IMR-90 (cell line): Measurements from ENCODE around the gene TRIM25. TPM values are rescaled to one million over a fixed set of nuclear protein-coding genes. Genes with fewer than 3 reads are reported as not detected.

Experiments
- ATAC-seq: fragments of 200-7000 bp; cut with Tn5 transposase; 2 replicates; pipeline ENCODE4 v1.9.1; 2020; ENCODE audit warnings: low read depth, mild to moderate bottlenecking, moderate library complexity
- BruUV-seq: library from RNA; stranded (reverse); fragments of 400-500 nt; replicated peaks from 2 replicates; lab custom pipeline; 2021; lab: Mats Ljungman, UMichigan
- CTCF ChIA-PET: fragments of 300-600 bp; formaldehyde crosslinking; extraction: SDS; loops from one replicate; lab custom pipeline; 2021; ENCODE audit warnings: antibody characterized with exemption; lab: Yijun Ruan, JAX
- POLR2A ChIA-PET: fragments of 300-600 bp; sonication (Branson Sonifier 250); formaldehyde crosslinking; loops from one replicate; lab custom pipeline; 2022; ENCODE audit warnings: antibody characterized with exemption; ENCODE audit not compliant: unreplicated experiment; lab: Charles Lee
- DNase-seq: peaks from one replicate; pipeline ENCODE4 v3.0.0; 2013
- H2AFZ ChIP-seq: replicated peaks from 2 replicates; pipeline ENCODE3; 2013; ENCODE audit warnings: low read length, mild to moderate bottlenecking; ENCODE audit not compliant: poor library complexity
- H2AK5ac ChIP-seq: 2 replicates; pipeline ENCODE4 v1.6.1; 2013; ENCODE audit warnings: low read depth, low read length, inconsistent platforms
- H2AK9ac ChIP-seq: replicated peaks from 2 replicates; pipeline ENCODE3; 2013; ENCODE audit warnings: mild to moderate bottlenecking, low read depth, low read length, moderate library complexity; ENCODE audit not compliant: poor library complexity
- H2BK120ac ChIP-seq: 2 replicates; pipeline ENCODE4 v1.6.1; 2013; ENCODE audit warnings: low read depth, low read length, inconsistent platforms
- H2BK15ac ChIP-seq: 3 replicates; pipeline ENCODE4 v1.6.1; 2013; ENCODE audit warnings: low read depth, low read length, inconsistent platforms
- H2BK20ac ChIP-seq: 2 replicates; pipeline ENCODE4 v1.6.1; 2013; ENCODE audit warnings: low read depth, mild to moderate bottlenecking, inconsistent platforms, low read length, moderate library complexity
- H2BK5ac ChIP-seq: 2 replicates; pipeline ENCODE4 v1.6.1; 2013; ENCODE audit warnings: mild to moderate bottlenecking, low read depth, low read length, inconsistent platforms; ENCODE audit not compliant: poor library complexity, severe bottlenecking
- H3K14ac ChIP-seq: replicated peaks from 2 replicates; pipeline ENCODE4 v1.6.1; 2013; ENCODE audit warnings: low read depth, low read length, inconsistent platforms
- H3K18ac ChIP-seq: 2 replicates; pipeline ENCODE4 v1.6.1; 2013; ENCODE audit warnings: low read depth, low read length, control low read depth
- H3K23ac ChIP-seq: 2 replicates; pipeline ENCODE4 v1.6.1; 2013; ENCODE audit warnings: low read depth, low read length, inconsistent platforms
- H3K27ac ChIP-seq: 2 replicates; pipeline ENCODE4 v1.5.1; 2013; ENCODE audit warnings: mild to moderate bottlenecking, control low read depth, low read length; ENCODE audit not compliant: insufficient read depth
- H3K27me3 ChIP-seq: 2 replicates; pipeline ENCODE4 v1.6.1; 2013; ENCODE audit warnings: low read length; ENCODE audit not compliant: control insufficient read depth, insufficient read depth
- H3K36me3 ChIP-seq: 2 replicates; pipeline ENCODE4 v1.6.1; 2013; ENCODE audit warnings: low read length, mixed read lengths; ENCODE audit not compliant: control insufficient read depth, insufficient read depth
- H3K4ac ChIP-seq: 2 replicates; pipeline ENCODE4 v1.6.1; 2013; ENCODE audit warnings: low read depth, low read length, inconsistent platforms
- H3K4me1 ChIP-seq: 2 replicates; pipeline ENCODE4 v1.6.1; 2013; ENCODE audit warnings: low read length, mixed read lengths; ENCODE audit not compliant: control insufficient read depth, insufficient read depth
- H3K4me2 ChIP-seq: 2 replicates; pipeline ENCODE4 v1.6.1; 2013; ENCODE audit warnings: low read depth, mild to moderate bottlenecking, control low read depth, low read length, moderate library complexity
- H3K4me3 ChIP-seq: 2 replicates; pipeline ENCODE4 v1.5.1; 2013; ENCODE audit warnings: low read depth, mild to moderate bottlenecking, control low read depth, low read length, moderate library complexity; ENCODE audit not compliant: insufficient read depth
- H3K56ac ChIP-seq: 2 replicates; pipeline ENCODE4 v1.6.1; 2013; ENCODE audit warnings: low read length, inconsistent platforms; ENCODE audit not compliant: insufficient read depth; ENCODE audit errors: extremely low read depth
- H3K79me1 ChIP-seq, 2 experiments: 2 replicates each; pipeline ENCODE4 v1.6.1; 2013; ENCODE audit warnings: low read length in 2 of 2, inconsistent platforms in 1 of 2, low read depth in 1 of 2
- H3K9ac ChIP-seq: 2 replicates; pipeline ENCODE4 v1.6.1; 2013; ENCODE audit warnings: low read depth, low read length, control low read depth
- H3K9me1 ChIP-seq: 2 replicates; pipeline ENCODE4 v1.6.1; 2013; ENCODE audit warnings: low read length, inconsistent platforms; ENCODE audit not compliant: insufficient read depth
- H3K9me3 ChIP-seq: 2 replicates; pipeline ENCODE4 v1.6.1; 2013; ENCODE audit warnings: low read length; ENCODE audit not compliant: control insufficient read depth, insufficient read depth
- H4K20me1 ChIP-seq: 2 replicates; pipeline ENCODE4 v1.6.1; 2013; ENCODE audit warnings: low read length, inconsistent platforms; ENCODE audit not compliant: insufficient read depth
- H4K5ac ChIP-seq: 2 replicates; pipeline ENCODE4 v1.6.1; 2013; ENCODE audit warnings: mild to moderate bottlenecking, low read depth, low read length, control low read depth
- H4K8ac ChIP-seq, 2 experiments: 2 replicates each; pipeline ENCODE4 v1.6.1; 2013; ENCODE audit warnings: low read depth in 2 of 2, low read length in 2 of 2, control low read depth in 1 of 2, inconsistent platforms in 1 of 2
- H4K91ac ChIP-seq: 2 replicates; pipeline ENCODE4 v1.6.1; 2013; ENCODE audit warnings: low read depth, low read length, inconsistent platforms; ENCODE audit not compliant: insufficient read depth
- BHLHE40 ChIP-seq: fragments of 150-350 bp; IDR thresholded peaks from 2 replicates; pipeline ENCODE4 v1.6.1; 2016; ENCODE audit warnings: mild to moderate bottlenecking, low read depth, low read length
- CHD1 ChIP-seq: IDR thresholded peaks from 2 replicates; pipeline ENCODE4 v1.6.1; 2012; ENCODE audit warnings: low read depth, low read length, improper control_type of control experiment
- FOS ChIP-seq: fragments of 150-350 bp; IDR thresholded peaks from 2 replicates; pipeline ENCODE4 v1.6.1; 2016; ENCODE audit warnings: low read depth, low read length
- MAFK ChIP-seq: IDR thresholded peaks from 2 replicates; pipeline ENCODE4 v1.6.1; 2012; ENCODE audit warnings: low read depth, low read length, improper control_type of control experiment
- MAZ ChIP-seq: IDR thresholded peaks from 2 replicates; pipeline ENCODE4 v1.6.1; 2012; ENCODE audit warnings: low read depth, mild to moderate bottlenecking, low read length, improper control_type of control experiment, moderate library complexity, borderline replicate concordance
- MXI1 ChIP-seq: IDR thresholded peaks from 2 replicates; pipeline ENCODE4 v1.6.1; 2012; ENCODE audit warnings: low read depth, mild to moderate bottlenecking, low read length, moderate library complexity, borderline replicate concordance
- NFE2L2 ChIP-seq: fragments of 150-350 bp; IDR thresholded peaks from 2 replicates; pipeline ENCODE4 v1.6.1; 2016; ENCODE audit warnings: low read depth, mild to moderate bottlenecking, low read length
- POLR2A ChIP-seq: IDR thresholded peaks from 2 replicates; pipeline ENCODE4 v1.6.1; 2012; ENCODE audit warnings: mild to moderate bottlenecking, low read depth, low read length
- RAD21 ChIP-seq: IDR thresholded peaks from 2 replicates; pipeline ENCODE4 v1.6.1; 2012; ENCODE audit warnings: low read length, improper control_type of control experiment
- RCOR1 ChIP-seq: IDR thresholded peaks from 2 replicates; pipeline ENCODE4 v1.6.1; 2012; ENCODE audit warnings: mild to moderate bottlenecking, low read length, improper control_type of control experiment; ENCODE audit not compliant: insufficient replicate concordance
- RFX5 ChIP-seq: IDR thresholded peaks from 2 replicates; pipeline ENCODE4 v1.8.0; 2012; ENCODE audit warnings: low read depth, mild to moderate bottlenecking, low read length, moderate library complexity
- SMC3 ChIP-seq: fragments of 150-350 bp; IDR thresholded peaks from 2 replicates; pipeline ENCODE4 v1.6.1; 2016; ENCODE audit warnings: low read depth, mild to moderate bottlenecking, antibody characterized with exemption, low read length, moderate library complexity
- WGBS, 2 experiments: methylation state at CpG; one replicate each; pipeline versions ENCODE4 v1.1.5 to v1.1.7; 2013; ENCODE audit warnings: missing lambda C conversion rate in 2 of 2; ENCODE audit not compliant: insufficient read length in 1 of 2; ENCODE audit errors: extremely low coverage in 2 of 2; 5-methylcytosine and 5-hydroxymethylcytosine counted together
- dilution Hi-C: fragments of 300-500 bp; cut with HindIII; formaldehyde crosslinking; loops from one replicate; pipeline ENCODE4 v1.14.3; 2018; ENCODE audit warnings: low sequenced_read_pairs; ENCODE audit not compliant: unreplicated experiment
- in situ Hi-C: fragments of 300-500 bp; cut with MboI; formaldehyde crosslinking; loops from 3 replicates; pipeline ENCODE4 v1.14.3; 2019; ENCODE audit warnings: low sequenced_read_pairs, inconsistent platforms, mixed read lengths
- intact Hi-C: fragments of 100-400 bp; cut with micrococcal nuclease; formaldehyde crosslinking; loops from 2 replicates; pipeline ENCODE4 v1.10.0; 2022
- polyA plus RNA-seq, 3 experiments: library from polyadenylated mRNA; depleted of rRNA; stranded (reverse); fragments of >200 nt; gene quantifications; 2 replicates each; pipeline ENCODE4 v1.2.3, GENCODE V29; 2012; ENCODE audit warnings: low replicate concordance in 1 of 3
- total RNA-seq: library from RNA; depleted of rRNA; stranded (reverse); fragments of >200 nt; gene quantifications from 2 replicates; pipeline ENCODE4 v1.2.3, GENCODE V29; 2012
- TF ChIP-seq, protein P1 (sequence below): fragments of 150-350 bp; IDR thresholded peaks from 2 replicates; pipeline ENCODE4 v1.6.1; 2017; ENCODE audit warnings: mild to moderate bottlenecking, antibody characterized with exemption, low read length, low read depth
- TF ChIP-seq, protein P2 (sequence below): conservative IDR thresholded peaks from 2 replicates; pipeline ENCODE4 v1.5.1; 2012; ENCODE audit warnings: mild to moderate bottlenecking, low read depth, low read length, improper control_type of control experiment
- TF ChIP-seq, protein P3 (sequence below): fragments of 150-350 bp; IDR thresholded peaks from 2 replicates; pipeline ENCODE4 v1.6.1; 2016; ENCODE audit warnings: low read depth, mild to moderate bottlenecking, low read length, moderate library complexity, borderline replicate concordance

The TRIM25 gene
- total and polyA plus RNA-seq, 2 of the 4 experiments (the other 2 are of a cell fraction), result 25.5 to 27.5 TPM

DNA sequence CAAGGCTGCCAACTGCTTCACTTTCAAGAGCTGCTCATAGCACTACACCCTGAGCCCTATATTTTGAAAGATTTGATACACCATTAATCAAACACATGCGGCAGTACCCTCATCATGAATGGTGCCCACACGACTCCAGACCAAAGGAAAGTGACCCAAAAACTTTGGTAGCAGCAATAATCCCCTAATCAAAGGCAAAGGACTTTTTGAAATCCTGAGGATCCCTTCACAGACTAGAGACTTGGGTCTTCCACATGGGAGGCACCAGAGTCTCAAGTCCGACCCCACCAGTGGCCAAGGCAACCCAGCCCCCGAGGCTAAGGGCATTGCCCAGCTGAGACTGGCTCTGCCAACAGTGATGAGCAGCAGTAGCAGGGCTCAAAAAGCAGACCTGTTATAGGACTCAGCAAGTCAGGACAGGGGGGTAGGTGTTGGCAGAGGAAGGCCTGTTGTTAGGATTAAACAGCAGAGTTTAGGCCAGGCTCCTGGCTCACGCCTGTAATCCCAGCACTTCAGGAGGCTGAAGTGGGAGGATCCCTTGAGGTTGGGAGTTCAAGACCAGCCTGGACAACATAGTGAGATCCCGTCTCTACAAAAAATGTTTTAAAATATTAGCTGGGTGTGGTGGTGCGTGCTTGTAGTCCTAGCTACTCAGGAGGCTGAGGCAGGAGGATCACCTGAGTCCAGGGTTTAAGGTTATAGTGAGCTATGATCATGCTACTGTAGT is 3.2 kb downstream of the TRIM25 start:
- 100% methylated on average over 2 of the region's 7 CpGs; no CpG with 5 or more reads in 1 of the 2 experiments for WGBS, 2 experiments
- Histone ChIP-seq H2AFZ (no peak overlapping the region), H3K27ac (no peak overlapping the region)
- TF ChIP-seq, protein P1, sequence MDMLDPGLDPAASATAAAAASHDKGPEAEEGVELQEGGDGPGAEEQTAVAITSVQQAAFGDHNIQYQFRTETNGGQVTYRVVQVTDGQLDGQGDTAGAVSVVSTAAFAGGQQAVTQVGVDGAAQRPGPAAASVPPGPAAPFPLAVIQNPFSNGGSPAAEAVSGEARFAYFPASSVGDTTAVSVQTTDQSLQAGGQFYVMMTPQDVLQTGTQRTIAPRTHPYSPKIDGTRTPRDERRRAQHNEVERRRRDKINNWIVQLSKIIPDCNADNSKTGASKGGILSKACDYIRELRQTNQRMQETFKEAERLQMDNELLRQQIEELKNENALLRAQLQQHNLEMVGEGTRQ, result no peak
- TF ChIP-seq MAZ (no peak), FOS (no peak), POLR2A (no peak), MXI1 (no peak), NFE2L2 (no peak), MAFK (no peak), RFX5 (no peak), CHD1 (no peak), BHLHE40 (no peak), SMC3 (no peak), RAD21 (no peak), RCOR1 (no peak)
- TF ChIP-seq, protein P2, sequence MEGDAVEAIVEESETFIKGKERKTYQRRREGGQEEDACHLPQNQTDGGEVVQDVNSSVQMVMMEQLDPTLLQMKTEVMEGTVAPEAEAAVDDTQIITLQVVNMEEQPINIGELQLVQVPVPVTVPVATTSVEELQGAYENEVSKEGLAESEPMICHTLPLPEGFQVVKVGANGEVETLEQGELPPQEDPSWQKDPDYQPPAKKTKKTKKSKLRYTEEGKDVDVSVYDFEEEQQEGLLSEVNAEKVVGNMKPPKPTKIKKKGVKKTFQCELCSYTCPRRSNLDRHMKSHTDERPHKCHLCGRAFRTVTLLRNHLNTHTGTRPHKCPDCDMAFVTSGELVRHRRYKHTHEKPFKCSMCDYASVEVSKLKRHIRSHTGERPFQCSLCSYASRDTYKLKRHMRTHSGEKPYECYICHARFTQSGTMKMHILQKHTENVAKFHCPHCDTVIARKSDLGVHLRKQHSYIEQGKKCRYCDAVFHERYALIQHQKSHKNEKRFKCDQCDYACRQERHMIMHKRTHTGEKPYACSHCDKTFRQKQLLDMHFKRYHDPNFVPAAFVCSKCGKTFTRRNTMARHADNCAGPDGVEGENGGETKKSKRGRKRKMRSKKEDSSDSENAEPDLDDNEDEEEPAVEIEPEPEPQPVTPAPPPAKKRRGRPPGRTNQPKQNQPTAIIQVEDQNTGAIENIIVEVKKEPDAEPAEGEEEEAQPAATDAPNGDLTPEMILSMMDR, result no peak
- TF ChIP-seq, protein P3, sequence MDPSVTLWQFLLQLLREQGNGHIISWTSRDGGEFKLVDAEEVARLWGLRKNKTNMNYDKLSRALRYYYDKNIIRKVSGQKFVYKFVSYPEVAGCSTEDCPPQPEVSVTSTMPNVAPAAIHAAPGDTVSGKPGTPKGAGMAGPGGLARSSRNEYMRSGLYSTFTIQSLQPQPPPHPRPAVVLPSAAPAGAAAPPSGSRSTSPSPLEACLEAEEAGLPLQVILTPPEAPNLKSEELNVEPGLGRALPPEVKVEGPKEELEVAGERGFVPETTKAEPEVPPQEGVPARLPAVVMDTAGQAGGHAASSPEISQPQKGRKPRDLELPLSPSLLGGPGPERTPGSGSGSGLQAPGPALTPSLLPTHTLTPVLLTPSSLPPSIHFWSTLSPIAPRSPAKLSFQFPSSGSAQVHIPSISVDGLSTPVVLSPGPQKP, result no peak

More for the DNA sequence above, 3.2 kb downstream of the TRIM25 start:
- Histone ChIP-seq H4K5ac (no peak overlapping the region), H2BK15ac (no peak overlapping the region), H4K8ac (no peak overlapping the region), H3K14ac (0 out of 2 replicates have a peak overlapping the region, but pooled peaks have one; percentile 10), H4K91ac (no peak overlapping the region), H2BK120ac (no peak overlapping the region), H3K4me1 (peaks cover 15% of the 10 kb centered on the region), H3K4me3 (no peak overlapping the region), H3K9me1 (peaks cover 26% of the 10 kb centered on the region), H3K18ac (no peak overlapping the region), H2AK9ac (no peak overlapping the region), H3K4me2 (no peak overlapping the region; the same call in 1 of the 2 replicates), H3K36me3 (peaks cover 16% of the 10 kb centered on the region), H3K9me3 (no peaks in the 10 kb centered on the region), H3K23ac (peak overlapping the region; percentile 39; the same call in 1 of the 2 replicates), H4K20me1 (peaks cover 39% of the 10 kb centered on the region), H3K27me3 (no peaks in the 10 kb centered on the region), H3K79me1 (peaks cover 39 to 78% of the 10 kb centered on the region in 2 experiments), H3K56ac (no peak overlapping the region), H3K9ac (no peak overlapping the region), H2AK5ac (no peak overlapping the region), H2BK5ac (no peak overlapping the region), H3K4ac (no peak overlapping the region), H2BK20ac (no peak overlapping the region)
- BruUV-seq, result no TSS peak
- ChIA-PET POLR2A (no interaction called here), CTCF (no interaction called here)
- dilution Hi-C loops (no loop called here), intact Hi-C loops (no loop called here), in situ Hi-C loops (no loop called here)
- ATAC-seq, result no peak
- no peak for DNase-seq
